ENCODE results near the gene HOXC13.

HOXC13 gene

GRCh38 chr12:53989227-53990113 is 50.8 kb downstream of the HOXC13 start:
- no peaks in the 10 kb centered on the region for H3K36me3 ChIP-seq (replicated peaks)
- no peak for DNase-seq
- no peak overlapping the region for H3K4me3 ChIP-seq (ENCODE audit: low read depth, low read length)

GRCh38 chr12:53990311-53991076 is 51.9 kb downstream of the HOXC13 start:
- Histone ChIP-seq H3K4me3 (ENCODE audit: low read depth, low read length) (no peak overlapping the region), H3K36me3 (replicated peaks) (no peaks in the 10 kb centered on the region), H3K27me3 (replicated peaks) (peaks cover 98% of the 10 kb centered on the region), H3K27ac (no peak overlapping the region)
- in situ Hi-C loops (cut with HindIII; ENCODE audit: low pct_ligation_motif_present, low sequenced_read_pairs) = no loop called here
- DNase-seq = no peak
- TF ChIP-seq CTCF (IDR thresholded peaks at IDR 0.05; ENCODE audit: low read depth, low read length, missing control alignments) = no peak

More at GRCh38 chr12:53989227-53990113, 50.8 kb downstream of the HOXC13 start:
- in situ Hi-C loops (cut with HindIII; ENCODE audit: low pct_ligation_motif_present, low sequenced_read_pairs) = no loop called here
- peak; percentile 66 for TF ChIP-seq CTCF (IDR thresholded peaks at IDR 0.05; ENCODE audit: low read depth, low read length, missing control alignments)
- Histone ChIP-seq H3K27ac (no peak overlapping the region), H3K27me3 (replicated peaks) (peaks cover 92% of the 10 kb centered on the region)

GRCh38 chr12:53991077-53991460 is 52.4 kb downstream of the HOXC13 start:
- no peaks in the 10 kb centered on the region for H3K36me3 ChIP-seq (replicated peaks)
- H3K27me3 ChIP-seq (replicated peaks) = peaks cover 98% of the 10 kb centered on the region
- no peak overlapping the region for H3K27ac ChIP-seq
- in situ Hi-C loops (cut with HindIII; ENCODE audit: low pct_ligation_motif_present, low sequenced_read_pairs) = no loop called here
- TF ChIP-seq CTCF (IDR thresholded peaks at IDR 0.05; ENCODE audit: low read depth, low read length, missing control alignments) = no peak
- DNase-seq = no peak
- no peak overlapping the region for H3K4me3 ChIP-seq (ENCODE audit: low read depth, low read length)

GRCh38 chr12:53992377-53992889 is 53.8 kb downstream of the HOXC13 start:
- in situ Hi-C loops (cut with HindIII; ENCODE audit: low pct_ligation_motif_present, low sequenced_read_pairs) = no loop called here
- no peak overlapping the region for H3K27ac ChIP-seq
- peaks cover 97% of the 10 kb centered on the region for H3K27me3 ChIP-seq (replicated peaks)
- H3K36me3 ChIP-seq (replicated peaks) = no peaks in the 10 kb centered on the region
- TF ChIP-seq CTCF (IDR thresholded peaks at IDR 0.05; ENCODE audit: low read depth, low read length, missing control alignments) = no peak
- H3K4me3 ChIP-seq (ENCODE audit: low read depth, low read length) = no peak overlapping the region
- no peak for DNase-seq

GRCh38 chr12:53993162-53994008 is 54.8 kb downstream of the HOXC13 start:
- Histone ChIP-seq H3K27ac (no peak overlapping the region), H3K27me3 (replicated peaks) (peaks cover 97% of the 10 kb centered on the region), H3K36me3 (replicated peaks) (no peaks in the 10 kb centered on the region), H3K4me3 (ENCODE audit: low read depth, low read length) (no peak overlapping the region)
- DNase-seq = no peak
- in situ Hi-C loops (cut with HindIII; ENCODE audit: low pct_ligation_motif_present, low sequenced_read_pairs) = no loop called here
- TF ChIP-seq CTCF (IDR thresholded peaks at IDR 0.05; ENCODE audit: low read depth, low read length, missing control alignments) = no peak

All from brain microvascular endothelial cell (primary cell).